Esophagus (tissue), 2 donors: ENCODE data around the gene GPR157. TPM values are rescaled to one million over a fixed set of nuclear protein-coding genes. Genes with fewer than 3 reads are reported as not detected.

Source experiments
- H3K27ac ChIP-seq, 2 donors: one replicate each; pipeline ENCODE4 v1.5.1; 2013; ENCODE audit warnings: low read depth in 2 of 2, mild to moderate bottlenecking in 2 of 2, inconsistent platforms in 1 of 2, low read length in 1 of 2, moderate library complexity in 1 of 2
- H3K27me3 ChIP-seq, 2 donors: one replicate each; pipeline ENCODE4 v1.6.1; 2013; ENCODE audit warnings: low read length in 2 of 2, control low read depth in 1 of 2, mild to moderate bottlenecking in 1 of 2; ENCODE audit not compliant: insufficient read depth in 2 of 2, control insufficient read depth in 1 of 2
- H3K36me3 ChIP-seq, 2 donors: one replicate each; pipeline ENCODE4 v1.6.1; 2013; ENCODE audit warnings: low read length in 1 of 2; ENCODE audit not compliant: control insufficient read depth in 2 of 2, insufficient read depth in 2 of 2
- H3K4me1 ChIP-seq, 2 donors: one replicate each; pipeline ENCODE4 v1.6.1; 2013; ENCODE audit warnings: low read length in 1 of 2; ENCODE audit not compliant: control insufficient read depth in 2 of 2, insufficient read depth in 2 of 2
- H3K4me3 ChIP-seq, 2 donors: one replicate each; pipeline ENCODE4 v1.5.1; 2013; ENCODE audit warnings: low read length in 2 of 2, mild to moderate bottlenecking in 2 of 2, low read depth in 1 of 2, moderate library complexity in 1 of 2
- H3K9me3 ChIP-seq, 2 donors: one replicate each; pipeline ENCODE4 v1.6.1; 2013; ENCODE audit warnings: mild to moderate bottlenecking in 2 of 2, low read depth in 1 of 2, low read length in 1 of 2, moderate library complexity in 1 of 2; ENCODE audit not compliant: control insufficient read depth in 2 of 2, insufficient read depth in 1 of 2
- WGBS, 2 donors: extraction: QIAGEN DNeasy Blood & Tissue Kit; methylation state at CpG; one replicate each; pipeline ENCODE4 v1.1.7; 2013; 5-methylcytosine and 5-hydroxymethylcytosine counted together
- polyA plus RNA-seq, 2 donors: library from polyadenylated mRNA; stranded (reverse); fragments of 200-250 nt; gene quantifications; one replicate each; pipeline ENCODE4 v1.2.3, GENCODE V29; 2013
- donor health status: healthy with polysubstance abuse.
- donor health status: Bipolar disorder and iron deficiency.

GPR157 gene
- polyA plus RNA-seq, result 10 to 100 TPM; 15.7 to 15.9 TPM

GRCh38 chr1:9128520-9129265, at the start of gene GPR157:
Gene GPR157, minus strand, starts transcription at chr1:9129102. Its CDS starts 75 bp downstream, at chr1:9129027.
- peaks cover 0 to 2% of the 10 kb centered on the region in 2 donors for H3K4me1 ChIP-seq
- H3K36me3 ChIP-seq, result no peaks in the 10 kb centered on the region
- peak within 1 kb of the TSS; percentile 94 to 99 for H3K27ac ChIP-seq
- no peaks in the 10 kb centered on the region for H3K9me3 ChIP-seq
- H3K4me3 ChIP-seq, result peak within 1 kb of the TSS; percentile 78 to 90
- 2% methylated on average over 58 to 92 of the region's 92 CpGs for WGBS, 2 donors
- H3K27me3 ChIP-seq, result no peaks in the 10 kb centered on the region

GRCh38 chr1:9174762-9175161, 45.9 kb upstream of the GPR157 start:
- WGBS, 2 donors, result 90 to 91% methylated on average over 10 of the region's 10 CpGs
- Histone ChIP-seq H3K4me3 (no peak overlapping the region), H3K27me3 (no peaks in the 10 kb centered on the region), H3K36me3 (no peaks in the 10 kb centered on the region), H3K9me3 (no peaks in the 10 kb centered on the region), H3K4me1 (no peaks in the 10 kb centered on the region), H3K27ac (no peak overlapping the region)

- H3K27ac ChIP-seq, result no peak overlapping the region
- no peaks in the 10 kb centered on the region for H3K4me1 ChIP-seq
- no peaks in the 10 kb centered on the region for H3K27me3 ChIP-seq
- no peaks in the 10 kb centered on the region for H3K9me3 ChIP-seq
- H3K4me3 ChIP-seq, result no peak overlapping the region
- no peaks in the 10 kb centered on the region for H3K36me3 ChIP-seq
- WGBS, 2 donors, result 56 to 59% methylated on average over 4 of the region's 4 CpGs
These were observed 45.3 kb upstream of the GPR157 start for GRCh38 chr1:9174243-9174642.

GRCh38 chr1:9169601-9170137, 40.8 kb upstream of the GPR157 start:
- no peak overlapping the region for H3K27ac ChIP-seq
- no peaks in the 10 kb centered on the region for H3K9me3 ChIP-seq
- peaks cover 0 to 5% of the 10 kb centered on the region in 2 donors for H3K4me1 ChIP-seq
- H3K36me3 ChIP-seq, result no peaks in the 10 kb centered on the region
- no peaks in the 10 kb centered on the region for H3K27me3 ChIP-seq
- 93 to 97% methylated on average over 10 of the region's 10 CpGs for WGBS, 2 donors
- no peak overlapping the region for H3K4me3 ChIP-seq

- Histone ChIP-seq H3K27ac (peak overlapping the region in 1 of 2 donors; percentile 61), H3K36me3 (no peaks in the 10 kb centered on the region), H3K27me3 (no peaks in the 10 kb centered on the region), H3K4me3 (no peak overlapping the region), H3K9me3 (no peaks in the 10 kb centered on the region), H3K4me1 (peaks cover 2 to 12% of the 10 kb centered on the region in 2 donors)
- 57 to 82% methylated on average over 2 of the region's 2 CpGs for WGBS, 2 donors
These were observed 38.7 kb upstream of the GPR157 start for GRCh38 chr1:9167638-9168037.

GRCh38 chr1:9166289-9167235, 37.7 kb upstream of the GPR157 start:
- WGBS, 2 donors, result 85% methylated on average over 27 of the region's 27 CpGs
- H3K27ac ChIP-seq, result peak overlapping the region in 1 of 2 donors; percentile 69
- H3K4me3 ChIP-seq, result no peak overlapping the region
- H3K4me1 ChIP-seq, result peaks cover 2 to 18% of the 10 kb centered on the region in 2 donors
- no peaks in the 10 kb centered on the region for H3K9me3 ChIP-seq
- H3K36me3 ChIP-seq, result no peaks in the 10 kb centered on the region
- H3K27me3 ChIP-seq, result no peaks in the 10 kb centered on the region

- WGBS, 2 donors, result 88 to 92% methylated on average over 7 of the region's 7 CpGs
- Histone ChIP-seq H3K27ac (peak overlapping the region; percentile 57 to 94), H3K4me3 (no peak overlapping the region), H3K27me3 (no peaks in the 10 kb centered on the region), H3K9me3 (no peaks in the 10 kb centered on the region), H3K4me1 (peaks cover 2 to 18% of the 10 kb centered on the region in 2 donors), H3K36me3 (no peaks in the 10 kb centered on the region)
These were observed 36.5 kb upstream of the GPR157 start for GRCh38 chr1:9165396-9165795.

GRCh38 chr1:9164919-9165318, 36.0 kb upstream of the GPR157 start:
- H3K27me3 ChIP-seq, result no peaks in the 10 kb centered on the region
- no peaks in the 10 kb centered on the region for H3K9me3 ChIP-seq
- 67 to 74% methylated on average over 7 of the region's 7 CpGs for WGBS, 2 donors
- H3K27ac ChIP-seq, result peak overlapping the region; percentile 94 to 96
- H3K4me3 ChIP-seq, result no peak overlapping the region
- H3K4me1 ChIP-seq, result peaks cover 2 to 18% of the 10 kb centered on the region in 2 donors
- no peaks in the 10 kb centered on the region for H3K36me3 ChIP-seq

GRCh38 chr1:9164532-9164900, 35.6 kb upstream of the GPR157 start:
- no peaks in the 10 kb centered on the region for H3K9me3 ChIP-seq
- H3K4me1 ChIP-seq, result peaks cover 2 to 18% of the 10 kb centered on the region in 2 donors
- peak overlapping the region; percentile 94 to 96 for H3K27ac ChIP-seq
- WGBS, 2 donors, result 49 to 54% methylated on average over 4 of the region's 4 CpGs
- no peaks in the 10 kb centered on the region for H3K27me3 ChIP-seq
- H3K36me3 ChIP-seq, result no peaks in the 10 kb centered on the region
- no peak overlapping the region for H3K4me3 ChIP-seq
